Endothelial cell of umbilical vein (primary cell): Measurements from ENCODE around the gene GABPB1. TPM values are rescaled to one million over a fixed set of nuclear protein-coding genes. Genes with fewer than 3 reads are reported as not detected.

ENCODE experiments used
- BruUV-seq: library from RNA; stranded (reverse); fragments of 400-500 nt; replicated peaks from 2 replicates; lab custom pipeline; 2021; lab: Mats Ljungman, UMichigan
- CTCF ChIA-PET: fragments of 300-600, 350-600 bp; sonication (Branson Sonifier 250); formaldehyde crosslinking; loops from one replicate; lab custom pipeline; 2021; ENCODE audit warnings: antibody characterized with exemption, inconsistent platforms; lab: Charles Lee
- POLR2A ChIA-PET: fragments of 300-600, 350-600 bp; sonication (Branson Sonifier 250); formaldehyde crosslinking; loops from one replicate; lab custom pipeline; 2021; ENCODE audit warnings: antibody characterized with exemption, inconsistent platforms; lab: Charles Lee
- DNase-seq: peaks from one replicate; pipeline ENCODE4 v3.0.0-alpha.2; 2011; ENCODE audit warnings: low read depth, low spot score
- FAIRE-seq: peaks from 2 replicates; lab custom pipeline; 2011; peaks lifted over from hg19 to GRCh38; lab: Jason Lieb, UNC
- H2AFZ ChIP-seq: 2 replicates; pipeline ENCODE4 v1.6.0; 2012; ENCODE audit warnings: low read depth, low read length, control low read depth, inconsistent platforms
- H3K27ac ChIP-seq: 2 replicates; pipeline ENCODE4 v1.5.1; 2011; ENCODE audit warnings: low read depth, mild to moderate bottlenecking, control low read depth, low read length, moderate library complexity; ENCODE audit not compliant: insufficient read depth
- H3K27me3 ChIP-seq, 2 experiments: 2 replicates each; pipeline versions ENCODE4 v1.6.0 to v1.6.1; 2011; ENCODE audit warnings: low read length in 2 of 2, mixed read lengths in 1 of 2; ENCODE audit not compliant: control insufficient read depth in 2 of 2, insufficient read depth in 2 of 2
- H3K36me3 ChIP-seq, 2 experiments: 2 replicates in 1 of 2; 3 replicates in 1 of 2; pipeline ENCODE4 v1.5.1; 2011; ENCODE audit warnings: low read length in 2 of 2, mild to moderate bottlenecking in 1 of 2, moderate library complexity in 1 of 2; ENCODE audit not compliant: control insufficient read depth in 2 of 2, insufficient read depth in 2 of 2; ENCODE audit errors: extremely low read depth in 1 of 2
- H3K4me1 ChIP-seq: 3 replicates; pipeline ENCODE4 v1.5.1; 2011; ENCODE audit warnings: mild to moderate bottlenecking, low read length; ENCODE audit not compliant: control insufficient read depth, insufficient read depth; ENCODE audit errors: extremely low read depth
- H3K4me2 ChIP-seq: 2 replicates; pipeline ENCODE4 v1.6.1; 2011; ENCODE audit warnings: low read length, control low read depth, mixed read lengths; ENCODE audit not compliant: insufficient read depth
- H3K4me3 ChIP-seq, 3 experiments: fragments of 200-600 bp in 1 of 3; sonication (generic), shearing (Covaris generic) in 1 of 3; replicated peaks in 1 of 3; 2 replicates each; pipeline ENCODE4 v1.5.1; 2011 to 2016; ENCODE audit warnings: control low read depth in 3 of 3, low read length in 3 of 3, mild to moderate bottlenecking in 2 of 3, inconsistent platforms in 1 of 3, low read depth in 1 of 3, moderate library complexity in 1 of 3; ENCODE audit not compliant: insufficient read depth in 1 of 3
- H3K79me2 ChIP-seq: 2 replicates; pipeline ENCODE4 v1.6.0; 2012; ENCODE audit warnings: low read length, inconsistent platforms; ENCODE audit not compliant: control insufficient read depth, insufficient read depth
- H3K9ac ChIP-seq: replicated peaks from 2 replicates; pipeline ENCODE3; 2011; ENCODE audit warnings: low read length, control low read depth; ENCODE audit not compliant: insufficient read depth; ENCODE audit errors: extremely low read depth
- H3K9me1 ChIP-seq: replicated peaks from 3 replicates; pipeline ENCODE4 v1.6.0; 2011; ENCODE audit warnings: mild to moderate bottlenecking, low read length; ENCODE audit not compliant: control insufficient read depth, insufficient read depth; ENCODE audit errors: extremely low read depth
- H3K9me3 ChIP-seq: replicated peaks from 2 replicates; pipeline ENCODE4 v1.5.1; 2012; ENCODE audit warnings: low read length, inconsistent platforms; ENCODE audit not compliant: control insufficient read depth, insufficient read depth
- H4K20me1 ChIP-seq: replicated peaks from 2 replicates; pipeline ENCODE3; 2011; ENCODE audit warnings: mild to moderate bottlenecking, low read length; ENCODE audit not compliant: control insufficient read depth, insufficient read depth; ENCODE audit errors: extremely low read depth
- EZH2 ChIP-seq: IDR thresholded peaks from 2 replicates; pipeline ENCODE4 v1.6.1; 2012; ENCODE audit warnings: borderline replicate concordance, low read depth, mild to moderate bottlenecking, moderate library complexity, low read length, inconsistent platforms; ENCODE audit not compliant: severe bottlenecking
- FOS ChIP-seq: IDR thresholded peaks from 2 replicates; pipeline ENCODE4 v1.6.1; 2011; ENCODE audit warnings: mild to moderate bottlenecking, low read length, moderate library complexity, borderline replicate concordance; ENCODE audit not compliant: insufficient read depth
- GATA2 ChIP-seq: IDR thresholded peaks from 2 replicates; pipeline ENCODE4 v1.7.0; 2011; ENCODE audit warnings: low read depth, mild to moderate bottlenecking, moderate library complexity, mixed read lengths, low read length; ENCODE audit not compliant: insufficient read length, insufficient read depth
- JUN ChIP-seq: IDR thresholded peaks from 2 replicates; pipeline ENCODE4 v1.6.1; 2011; ENCODE audit warnings: borderline replicate concordance, low read depth; ENCODE audit not compliant: insufficient read length, insufficient read depth
- MYC ChIP-seq: IDR thresholded peaks from one replicate; pipeline ENCODE4 v1.6.1; 2011; ENCODE audit warnings: mild to moderate bottlenecking, low read depth, low read length
- POLR2A ChIP-seq: IDR thresholded peaks from 2 replicates; pipeline ENCODE4 v1.6.1; 2012; ENCODE audit warnings: low read depth, mild to moderate bottlenecking, control low read depth, low read length
- POLR2AphosphoS5 ChIP-seq: IDR thresholded peaks from 2 replicates; pipeline ENCODE4 v1.6.1; 2012; ENCODE audit warnings: low read depth, mild to moderate bottlenecking, control low read depth, low read length, moderate library complexity; ENCODE audit not compliant: insufficient read depth
- dilution Hi-C: fragments of 300-500 bp; cut with MboI; formaldehyde crosslinking; loops from one replicate; pipeline ENCODE4 v1.15.0; 2019; ENCODE audit warnings: low sequenced_read_pairs; ENCODE audit not compliant: extremely low pct_ligation_motif_present
- intact Hi-C: fragments of 100-400 bp; cut with micrococcal nuclease; formaldehyde crosslinking; loops from one replicate; pipeline ENCODE4 v1.10.0; 2022
- polyA plus RNA-seq, 4 experiments: library from polyadenylated mRNA; depleted of rRNA in 3 of 4; stranded (reverse) in 3 of 4; unstranded in 1 of 4; fragments of >200 nt; gene quantifications; 2 replicates each; pipeline versions ENCODE4 v1.2.1 to v1.2.3, GENCODE V29; 2011 to 2012; ENCODE audit warnings: missing spikeins in 1 of 4
- total RNA-seq: library from RNA; stranded (reverse); gene quantifications from 2 replicates; pipeline ENCODE4 v1.2.3, GENCODE V29; 2021
- TF ChIP-seq, protein P1 (sequence below): IDR thresholded peaks from 2 replicates; pipeline ENCODE4 v1.6.1; 2011; ENCODE audit not compliant: insufficient read depth, insufficient read length
- TF ChIP-seq, protein P2 (sequence below), 2 donors: IDR thresholded peaks; 1 replicate in 1 of 2; 2 replicates in 1 of 2; pipeline ENCODE4 v1.5.1; 2011; ENCODE audit warnings: low read length in 2 of 2, mild to moderate bottlenecking in 2 of 2, moderate library complexity in 2 of 2, control low read depth in 1 of 2, inconsistent platforms in 1 of 2, low read depth in 1 of 2; ENCODE audit not compliant: insufficient read depth in 1 of 2; ENCODE audit errors: extremely low read depth in 1 of 2

Gene GABPB1
- total and polyA plus RNA-seq, 2 donors (not counting 3 experiments of a cell fraction or from before 2014, with no cell fraction given): 42.3 to 59.7 TPM

DNA sequence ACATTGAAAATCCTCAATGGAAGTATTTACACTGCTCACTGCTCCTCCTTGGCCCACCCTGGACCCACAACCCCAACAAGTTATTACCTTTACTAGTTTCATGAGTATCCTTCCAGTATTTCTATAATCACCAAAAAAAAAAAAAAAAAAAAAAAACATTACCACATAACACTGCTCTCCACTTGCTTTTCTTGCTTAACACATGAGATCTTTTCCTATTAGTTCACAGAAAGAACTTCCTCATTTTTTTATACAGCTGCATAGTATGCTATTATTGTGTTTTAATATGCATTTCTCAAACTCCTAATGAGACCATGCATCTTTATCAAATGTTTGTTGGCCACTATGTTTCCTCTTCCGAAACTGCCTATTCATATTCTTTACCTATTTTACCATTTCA, 14.6 kb downstream of the GABPB1 start:
- Histone ChIP-seq H4K20me1 (peaks cover 8% of the 10 kb centered on the region), H3K4me2 (no peak overlapping the region), H3K9me3 (no peaks in the 10 kb centered on the region), H3K27ac (no peak overlapping the region), H3K4me1 (no peaks in the 10 kb centered on the region), H3K79me2 (peaks cover 47% of the 10 kb centered on the region), H3K36me3 (peaks cover 0 to 2% of the 10 kb centered on the region in 2 experiments), H3K4me3 (no peak overlapping the region), H3K9ac (no peak overlapping the region), H3K9me1 (no peaks in the 10 kb centered on the region), H2AFZ (no peak overlapping the region), H3K27me3 (no peaks in the 10 kb centered on the region)
- ChIA-PET CTCF (interaction anchor here (0.9 to 1.0 kb wide), 2 partner anchors 12 to 24 kb away, joined by 3 to 4 read pairs; no protein-coding TSS in a partner anchor), POLR2A (no interaction called here)
- TF ChIP-seq FOS (no peak), POLR2A (no peak), POLR2AphosphoS5 (no peak)
- no peak for FAIRE-seq
- intact Hi-C loops: no loop called here
- DNase-seq: no peak
- BruUV-seq: no TSS peak
- dilution Hi-C loops: no loop called here

DNA sequence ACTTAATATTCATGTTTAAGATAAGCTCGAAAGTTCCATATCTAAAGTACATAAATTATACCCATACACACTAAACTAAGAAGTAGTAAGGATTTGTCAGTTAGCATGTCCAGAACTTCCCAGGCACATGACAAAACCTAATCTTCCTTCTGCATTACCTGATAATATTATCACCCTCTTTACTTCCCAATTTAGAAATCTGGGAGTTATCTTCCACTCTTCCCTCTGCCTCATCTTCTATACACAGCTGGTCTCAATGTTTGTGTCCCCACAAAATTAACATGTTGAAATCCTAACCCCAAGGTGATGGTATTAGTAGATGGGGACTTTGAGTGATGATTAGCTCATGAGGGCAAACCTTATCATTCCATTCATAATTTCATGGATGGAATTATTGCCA, 15.3 kb downstream of the GABPB1 start:
- no peak overlapping the region for H3K4me2 ChIP-seq
- intact Hi-C loops (no loop called here), dilution Hi-C loops (no loop called here)
- ChIA-PET POLR2A (no interaction called here), CTCF (interaction anchor here (0.9 to 1.0 kb wide), 3 partner anchors 10 to 24 kb away, joined by 3 to 4 read pairs (median 3); no protein-coding TSS in a partner anchor)
- H3K9me1 ChIP-seq: no peaks in the 10 kb centered on the region
- no peak for FAIRE-seq
- no peak overlapping the region for H3K27ac ChIP-seq
- no peaks in the 10 kb centered on the region for H3K36me3 ChIP-seq
- peaks cover 47% of the 10 kb centered on the region for H3K79me2 ChIP-seq
- no TSS peak for BruUV-seq
- H3K4me3 ChIP-seq: no peak overlapping the region
- no peak for TF ChIP-seq JUN
- TF ChIP-seq, protein P1, sequence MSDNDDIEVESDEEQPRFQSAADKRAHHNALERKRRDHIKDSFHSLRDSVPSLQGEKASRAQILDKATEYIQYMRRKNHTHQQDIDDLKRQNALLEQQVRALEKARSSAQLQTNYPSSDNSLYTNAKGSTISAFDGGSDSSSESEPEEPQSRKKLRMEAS: no peak
- no peak for TF ChIP-seq FOS
- TF ChIP-seq POLR2AphosphoS5: no peak
- TF ChIP-seq EZH2: no peak
- TF ChIP-seq, protein P2, sequence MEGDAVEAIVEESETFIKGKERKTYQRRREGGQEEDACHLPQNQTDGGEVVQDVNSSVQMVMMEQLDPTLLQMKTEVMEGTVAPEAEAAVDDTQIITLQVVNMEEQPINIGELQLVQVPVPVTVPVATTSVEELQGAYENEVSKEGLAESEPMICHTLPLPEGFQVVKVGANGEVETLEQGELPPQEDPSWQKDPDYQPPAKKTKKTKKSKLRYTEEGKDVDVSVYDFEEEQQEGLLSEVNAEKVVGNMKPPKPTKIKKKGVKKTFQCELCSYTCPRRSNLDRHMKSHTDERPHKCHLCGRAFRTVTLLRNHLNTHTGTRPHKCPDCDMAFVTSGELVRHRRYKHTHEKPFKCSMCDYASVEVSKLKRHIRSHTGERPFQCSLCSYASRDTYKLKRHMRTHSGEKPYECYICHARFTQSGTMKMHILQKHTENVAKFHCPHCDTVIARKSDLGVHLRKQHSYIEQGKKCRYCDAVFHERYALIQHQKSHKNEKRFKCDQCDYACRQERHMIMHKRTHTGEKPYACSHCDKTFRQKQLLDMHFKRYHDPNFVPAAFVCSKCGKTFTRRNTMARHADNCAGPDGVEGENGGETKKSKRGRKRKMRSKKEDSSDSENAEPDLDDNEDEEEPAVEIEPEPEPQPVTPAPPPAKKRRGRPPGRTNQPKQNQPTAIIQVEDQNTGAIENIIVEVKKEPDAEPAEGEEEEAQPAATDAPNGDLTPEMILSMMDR (IDR thresholded peaks at IDR 0.05; ENCODE audit: extremely low read depth in 1 of 2, insufficient read depth in 1 of 2, low read depth in 1 of 2, low read length in 2 of 2): no peak
- TF ChIP-seq POLR2A: no peak
- no peak for TF ChIP-seq MYC
- no peak for TF ChIP-seq GATA2
- no peaks in the 10 kb centered on the region for H3K9me3 ChIP-seq
- H3K9ac ChIP-seq: no peak overlapping the region
- no peaks in the 10 kb centered on the region for H3K27me3 ChIP-seq
- H4K20me1 ChIP-seq: peaks cover 8% of the 10 kb centered on the region
- DNase-seq: no peak
- no peaks in the 10 kb centered on the region for H3K4me1 ChIP-seq
- H2AFZ ChIP-seq: no peak overlapping the region
